Mesodermal cell (in vitro differentiated cells): ENCODE measurements around the gene ANKRA2.
"Not testable (repeated sequence)": the region's sequence is repeated elsewhere in the genome, so short reads cannot be mapped to it uniquely, and the experiment has no call there.

Source experiments
- H3K27ac ChIP-seq: 2 replicates; pipeline ENCODE4 v1.7.0; 2013; ENCODE audit warnings: mild to moderate bottlenecking, low read depth, low read length, moderate library complexity; ENCODE audit not compliant: severe bottlenecking
- H3K36me3 ChIP-seq: 2 replicates; pipeline ENCODE4 v1.7.1; 2013; ENCODE audit warnings: mild to moderate bottlenecking, low read length, moderate library complexity; ENCODE audit not compliant: control insufficient read depth, insufficient read depth
- H3K4me1 ChIP-seq: one replicate; pipeline ENCODE4 v1.7.1; 2013; ENCODE audit warnings: mild to moderate bottlenecking, low read length; ENCODE audit not compliant: insufficient read depth, control insufficient read depth, poor library complexity, severe bottlenecking
- H3K4me3 ChIP-seq: 2 replicates; pipeline ENCODE4 v1.7.0; 2013; ENCODE audit warnings: low read length, control low read depth, mild to moderate bottlenecking; ENCODE audit not compliant: insufficient read depth, poor library complexity, severe bottlenecking; ENCODE audit errors: extremely low read depth
- H3K9me3 ChIP-seq: 2 replicates; pipeline ENCODE4 v1.7.1; 2013; ENCODE audit warnings: mild to moderate bottlenecking, low read length, moderate library complexity; ENCODE audit not compliant: control insufficient read depth
- WGBS, 2 experiments: methylation state at CpG; one replicate each; pipeline ENCODE4 v1.1.5; 2013; ENCODE audit warnings: missing lambda C conversion rate in 2 of 2; ENCODE audit not compliant: insufficient coverage in 2 of 2; 5-methylcytosine and 5-hydroxymethylcytosine counted together

Gene ANKRA2

DNA sequence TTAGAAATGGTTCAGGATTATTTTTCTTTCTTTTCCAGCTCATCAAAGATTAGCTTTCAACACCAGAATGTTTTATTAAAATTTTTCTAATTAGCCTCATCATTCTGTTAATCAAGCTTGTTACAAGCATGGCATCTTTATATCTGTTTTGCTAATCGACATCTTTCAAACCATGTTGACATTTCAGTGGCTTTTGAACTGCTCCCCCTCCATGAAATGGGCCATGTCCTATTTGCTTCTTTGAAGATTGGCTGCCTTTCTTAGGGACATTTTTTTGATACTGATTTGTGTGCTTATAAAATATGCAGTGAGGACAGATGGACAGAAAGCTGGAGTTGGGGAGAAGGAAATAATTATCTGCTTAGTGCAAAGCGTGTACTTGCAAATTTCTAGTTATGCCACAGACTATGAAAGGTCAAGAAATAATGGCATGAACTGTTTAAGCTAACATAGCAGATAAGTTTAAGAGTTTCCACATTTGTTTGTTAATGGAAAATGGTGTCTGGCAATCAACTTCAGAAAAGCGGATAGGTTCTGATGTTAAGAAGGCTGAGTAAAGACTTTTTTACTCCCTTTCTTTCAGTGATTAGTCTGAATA lies 39.7 kb downstream of the ANKRA2 start:
- no peak overlapping the region for H3K4me3 ChIP-seq
- WGBS, 2 experiments, result 90 to 100% methylated on average over 2 to 3 of the region's 3 CpGs
- no peaks in the 10 kb centered on the region for H3K4me1 ChIP-seq
- H3K36me3 ChIP-seq, result no peaks in the 10 kb centered on the region
- H3K9me3 ChIP-seq, result no peaks in the 10 kb centered on the region
- no peak overlapping the region for H3K27ac ChIP-seq

GRCh38 chr5:73523861-73524260 lies 41.6 kb downstream of the ANKRA2 start:
- no peaks in the 10 kb centered on the region for H3K4me1 ChIP-seq
- 77 to 92% methylated on average over 1 of the region's 1 CpG for WGBS, 2 experiments
- no peak overlapping the region for H3K27ac ChIP-seq
- no peaks in the 10 kb centered on the region for H3K9me3 ChIP-seq
- no peaks in the 10 kb centered on the region for H3K36me3 ChIP-seq
- no peak overlapping the region for H3K4me3 ChIP-seq

GRCh38 chr5:73522989-73523388 lies 42.5 kb downstream of the ANKRA2 start:
- Histone ChIP-seq H3K36me3 (no peaks in the 10 kb centered on the region), H3K27ac (no peak overlapping the region), H3K4me3 (no peak overlapping the region), H3K9me3 (no peaks in the 10 kb centered on the region), H3K4me1 (no peaks in the 10 kb centered on the region)
- 87 to 99% methylated on average over 6 to 7 of the region's 7 CpGs for WGBS, 2 experiments

DNA sequence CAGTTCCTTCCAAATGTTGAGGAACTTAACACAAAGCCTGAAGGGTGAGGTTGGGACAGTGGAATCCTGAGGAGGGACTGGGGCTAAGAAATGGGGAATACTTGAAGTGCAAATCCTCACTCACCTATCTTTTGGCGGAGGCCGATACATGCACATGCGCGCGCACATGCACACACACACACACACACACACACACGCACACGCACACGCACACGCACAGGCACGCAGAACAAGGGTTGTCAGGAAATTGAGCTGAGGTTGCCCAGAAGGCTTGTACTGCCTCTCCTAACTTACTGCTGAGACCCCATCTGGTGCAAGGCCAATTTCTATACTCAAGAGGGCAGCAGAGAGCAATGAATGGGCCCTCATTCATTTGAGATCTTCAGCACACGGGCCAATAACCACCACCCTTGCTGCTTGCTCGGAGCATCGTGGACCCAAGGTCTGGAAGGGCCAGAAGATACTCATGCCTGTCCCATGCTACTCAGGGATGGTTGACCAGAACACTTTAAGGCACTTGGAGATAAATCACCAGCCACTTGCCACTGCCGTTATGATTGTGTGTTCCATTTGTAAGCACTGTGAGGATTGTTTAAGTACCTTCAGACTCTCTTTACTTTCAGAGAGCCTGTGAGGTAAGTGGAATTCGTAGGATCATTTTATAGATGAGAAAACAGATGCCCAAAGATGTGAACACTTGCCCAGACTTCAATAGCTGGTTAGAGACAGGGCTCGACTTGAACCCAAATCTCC lies 45.7 kb downstream of the ANKRA2 start:
- Histone ChIP-seq H3K27ac (no peak overlapping the region), H3K4me3 (no peak overlapping the region), H3K4me1 (no peaks in the 10 kb centered on the region), H3K9me3 (no peaks in the 10 kb centered on the region), H3K36me3 (no peaks in the 10 kb centered on the region)
- 38 to 53% methylated on average over 5 to 6 of the region's 16 CpGs for WGBS, 2 experiments

DNA sequence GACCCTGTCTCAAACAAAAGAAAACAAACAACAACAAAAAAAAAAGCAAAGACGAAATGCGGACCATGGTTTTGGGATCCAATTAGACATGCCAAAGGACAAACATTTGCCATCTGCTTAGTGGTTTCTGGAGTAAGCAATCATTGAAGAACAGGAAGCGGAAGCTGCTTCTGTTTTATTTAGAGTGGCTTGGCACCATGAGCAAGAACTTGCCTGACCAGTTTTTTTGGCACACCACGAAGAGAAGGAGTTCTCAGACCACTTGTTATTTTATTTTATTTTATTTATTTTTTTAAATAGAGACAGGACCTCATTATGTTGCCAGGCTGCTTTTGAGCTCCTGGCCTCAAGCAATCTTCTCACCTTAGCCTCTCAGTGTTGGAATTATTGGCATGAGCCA lies 50.2 kb downstream of the ANKRA2 start:
- Histone ChIP-seq H3K4me1 (no peaks in the 10 kb centered on the region), H3K36me3 (no peaks in the 10 kb centered on the region), H3K4me3 (no peak overlapping the region), H3K27ac (no peak overlapping the region), H3K9me3 (no peaks in the 10 kb centered on the region)
- WGBS, 2 experiments, result 92 to 100% methylated on average over 2 of the region's 4 CpGs

- 83 to 86% methylated on average over 1 to 2 of the region's 2 CpGs for WGBS, 2 experiments
- no peaks in the 10 kb centered on the region for H3K36me3 ChIP-seq
- no peaks in the 10 kb centered on the region for H3K4me1 ChIP-seq
- H3K4me3 ChIP-seq, result no peak overlapping the region
- H3K27ac ChIP-seq, result no peak overlapping the region
- H3K9me3 ChIP-seq, result no peaks in the 10 kb centered on the region
These were observed 51.0 kb downstream of the ANKRA2 start for GRCh38 chr5:73514418-73514817.

DNA sequence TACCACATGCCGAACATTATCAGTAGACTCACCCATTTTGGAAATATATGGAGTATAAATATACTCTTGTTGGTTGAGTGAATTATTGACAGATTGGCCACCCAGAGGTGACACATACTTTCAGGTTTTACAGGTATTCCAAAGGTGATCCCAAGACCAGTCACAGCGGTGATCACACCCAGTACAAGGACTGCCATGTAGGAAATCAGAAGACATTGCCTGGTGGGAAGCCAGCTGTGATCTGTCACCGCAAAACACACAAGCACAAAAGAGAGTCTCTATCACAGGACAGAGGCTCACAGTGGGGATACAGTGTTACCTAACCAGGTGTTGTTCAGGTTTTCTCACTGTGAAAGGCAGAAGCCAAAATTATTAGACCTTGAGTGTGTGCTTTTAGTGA lies 51.4 kb downstream of the ANKRA2 start:
- Histone ChIP-seq H3K27ac (no peak overlapping the region), H3K4me3 (no peak overlapping the region), H3K9me3 (no peaks in the 10 kb centered on the region), H3K36me3 (no peaks in the 10 kb centered on the region), H3K4me1 (no peaks in the 10 kb centered on the region)
- WGBS, 2 experiments, result 67 to 94% methylated on average over 1 to 3 of the region's 3 CpGs

DNA sequence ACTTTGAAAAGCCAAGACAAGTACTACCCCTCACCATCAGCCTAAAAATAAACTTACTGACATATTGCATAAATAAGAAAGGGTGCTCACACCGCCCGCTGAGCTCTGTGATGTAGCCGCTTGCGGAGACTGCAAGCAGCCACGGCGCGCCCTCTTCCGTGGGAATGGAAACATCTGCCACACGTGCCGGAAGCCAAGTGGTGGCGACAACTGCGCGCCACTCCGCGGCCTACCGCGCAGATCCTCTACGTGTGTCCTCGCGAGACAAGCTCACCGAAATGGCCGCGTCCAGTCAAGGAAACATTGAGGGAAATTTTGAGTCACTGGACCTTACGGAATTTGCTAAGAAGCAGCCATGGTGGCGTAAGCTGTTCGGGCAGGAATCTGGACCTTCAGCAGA lies 56.9 kb downstream of the ANKRA2 start:
- H3K4me3 ChIP-seq, H3K4me1 ChIP-seq: not testable (repeated sequence)

GRCh38 chr5:73507062-73507461 lies 58.4 kb downstream of the ANKRA2 start:
- WGBS, 2 experiments, result 93 to 100% methylated on average over 1 to 2 of the region's 2 CpGs

More for the DNA sequence above, 56.9 kb downstream of the ANKRA2 start:
- not testable (repeated sequence) for H3K27ac ChIP-seq, H3K9me3 ChIP-seq
- H3K36me3 ChIP-seq, result peaks cover 29% of the 10 kb centered on the region
- WGBS, 2 experiments, result 97 to 99% methylated on average over 16 to 26 of the region's 26 CpGs

DNA sequence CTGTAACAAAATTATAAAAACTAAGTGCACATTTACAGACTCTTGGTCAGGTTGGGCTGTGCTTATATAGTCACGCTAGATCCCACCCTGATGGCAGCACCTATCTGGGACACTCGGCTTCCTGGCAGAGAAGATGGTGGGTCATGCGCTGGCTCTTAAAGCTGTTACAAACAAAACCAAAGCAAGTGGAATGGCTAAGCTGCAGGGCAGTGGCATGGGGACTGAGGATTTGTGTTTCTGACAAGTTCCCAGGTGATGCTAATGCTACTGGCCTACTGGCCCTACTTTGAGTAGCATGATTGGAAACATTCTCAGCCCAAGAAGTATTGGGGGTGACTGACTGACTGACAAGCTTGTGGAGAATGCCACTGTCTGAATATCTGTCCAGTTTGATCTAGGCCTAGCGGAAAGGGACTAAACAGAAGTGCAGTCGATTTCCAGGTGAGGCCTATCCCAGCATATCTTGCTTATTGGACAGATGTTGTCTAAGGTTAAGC lies 58.9 kb downstream of the ANKRA2 start:
- no peak overlapping the region for H3K4me3 ChIP-seq
- whole genome bisulfite sequencing, 2 experiments, result 92 to 100% methylated on average over 3 to 4 of the region's 5 CpGs
- no peak overlapping the region for H3K27ac ChIP-seq

More at GRCh38 chr5:73507062-73507461, 58.4 kb downstream of the ANKRA2 start:
- Histone ChIP-seq H3K4me1 (no peaks in the 10 kb centered on the region), H3K9me3 (no peaks in the 10 kb centered on the region), H3K4me3 (no peak overlapping the region), H3K36me3 (peaks cover 44% of the 10 kb centered on the region), H3K27ac (no peak overlapping the region)

More for the DNA sequence above, 58.9 kb downstream of the ANKRA2 start:
- H3K4me1 ChIP-seq, result no peaks in the 10 kb centered on the region
- no peaks in the 10 kb centered on the region for H3K9me3 ChIP-seq
- H3K36me3 ChIP-seq, result peaks cover 49% of the 10 kb centered on the region
